ENCODE measurements around the gene OR10A6.

Gene OR10A6, protein sequence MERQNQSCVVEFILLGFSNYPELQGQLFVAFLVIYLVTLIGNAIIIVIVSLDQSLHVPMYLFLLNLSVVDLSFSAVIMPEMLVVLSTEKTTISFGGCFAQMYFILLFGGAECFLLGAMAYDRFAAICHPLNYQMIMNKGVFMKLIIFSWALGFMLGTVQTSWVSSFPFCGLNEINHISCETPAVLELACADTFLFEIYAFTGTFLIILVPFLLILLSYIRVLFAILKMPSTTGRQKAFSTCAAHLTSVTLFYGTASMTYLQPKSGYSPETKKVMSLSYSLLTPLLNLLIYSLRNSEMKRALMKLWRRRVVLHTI

DNA sequence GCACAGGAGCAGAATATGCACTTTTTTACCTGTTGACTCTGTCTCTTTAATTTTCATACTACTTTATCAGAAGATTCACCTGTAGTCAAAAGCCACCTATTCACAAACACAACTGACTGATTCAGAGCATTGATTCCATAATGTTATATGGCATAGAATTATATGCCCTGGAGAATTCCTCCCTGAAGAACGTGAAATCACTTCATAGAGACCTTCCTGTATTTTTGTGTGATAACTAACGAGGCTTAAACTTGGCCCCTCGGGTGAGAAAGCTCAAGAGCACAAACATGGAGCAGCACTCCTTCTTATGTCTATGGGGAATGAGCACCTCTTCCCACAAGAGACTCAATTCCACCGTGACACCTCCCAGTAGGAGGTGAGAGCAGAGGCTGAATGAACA lies at the start of gene OR10A6:
OR10A6 (minus strand) TSS at position 101 of the 400 bp plus-strand sequence. CDS start 2,606 bp downstream, outside the sequence.
- DNase-seq, result no peak

DNA sequence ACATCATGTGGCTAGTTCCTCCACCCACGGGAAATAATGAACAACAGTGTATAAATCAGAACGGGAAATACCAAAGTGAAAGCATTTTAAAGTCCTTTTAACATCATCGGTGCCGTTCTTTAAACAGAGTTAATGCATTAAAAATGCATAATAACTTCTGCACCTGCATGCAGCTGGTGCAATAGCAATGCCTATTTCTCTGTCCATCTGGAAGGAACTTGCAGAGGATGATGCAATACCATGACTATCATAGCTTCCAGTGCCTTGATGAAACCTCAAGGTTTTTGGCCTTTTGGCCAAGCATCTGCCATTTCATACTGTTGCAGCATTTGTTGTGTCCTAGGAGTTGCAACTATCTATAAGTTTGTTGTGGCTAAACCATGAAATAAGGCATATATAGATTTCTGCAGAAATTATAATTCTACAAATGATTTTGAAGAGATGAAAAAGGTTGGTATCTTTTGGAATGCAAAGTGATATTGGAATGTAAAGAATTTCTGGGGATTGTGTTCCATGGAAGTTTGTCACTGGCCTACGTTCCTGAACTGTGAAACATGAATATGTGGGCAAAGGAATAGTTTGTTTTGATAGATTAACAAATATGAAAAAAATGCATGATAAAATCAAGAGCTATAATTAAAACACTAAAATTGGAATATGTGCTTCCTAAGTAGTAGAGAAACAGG lies 46.3 kb upstream of the OR10A6 start:
- no peak for DNase-seq

DNA sequence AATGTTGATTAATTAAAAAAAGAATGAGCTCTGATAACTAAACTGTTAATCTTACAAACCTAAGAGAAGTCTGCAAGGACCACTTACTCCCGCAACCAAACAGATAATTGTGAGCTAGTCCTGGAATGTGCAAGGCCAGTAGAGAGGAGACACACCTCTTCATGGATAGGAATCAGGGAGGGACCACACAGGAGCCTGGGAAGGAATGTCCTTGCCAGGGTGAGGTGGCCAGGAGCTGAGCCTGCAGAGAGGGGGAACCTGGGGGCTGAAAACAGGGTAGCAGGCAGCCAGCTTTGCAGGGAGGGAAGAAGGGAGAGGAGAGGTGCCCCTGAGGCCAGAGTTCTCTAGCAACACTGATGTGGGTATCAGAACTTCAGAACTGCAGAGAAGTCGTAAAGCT lies 43.6 kb upstream of the OR10A6 start:
- no peak for DNase-seq

DNA sequence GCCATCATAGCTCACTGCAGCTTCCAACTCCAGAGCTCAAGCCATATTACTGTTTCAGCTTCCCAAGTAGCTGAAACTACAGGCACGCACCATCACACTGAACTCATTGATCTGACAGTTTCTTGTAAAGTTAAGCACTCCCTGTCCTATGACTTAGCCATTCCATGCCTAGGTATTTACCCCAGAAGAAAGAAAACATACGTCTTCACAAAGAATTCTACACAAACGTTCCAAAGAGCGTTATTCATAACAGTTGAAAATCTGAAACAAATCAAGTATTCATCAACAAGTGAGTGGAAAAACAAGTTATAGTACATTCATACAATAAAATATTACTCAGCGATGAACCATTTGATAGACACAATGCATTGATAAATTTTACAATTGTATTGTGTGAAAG lies 41.9 kb upstream of the OR10A6 start:
- DNase-seq, result no peak

DNA sequence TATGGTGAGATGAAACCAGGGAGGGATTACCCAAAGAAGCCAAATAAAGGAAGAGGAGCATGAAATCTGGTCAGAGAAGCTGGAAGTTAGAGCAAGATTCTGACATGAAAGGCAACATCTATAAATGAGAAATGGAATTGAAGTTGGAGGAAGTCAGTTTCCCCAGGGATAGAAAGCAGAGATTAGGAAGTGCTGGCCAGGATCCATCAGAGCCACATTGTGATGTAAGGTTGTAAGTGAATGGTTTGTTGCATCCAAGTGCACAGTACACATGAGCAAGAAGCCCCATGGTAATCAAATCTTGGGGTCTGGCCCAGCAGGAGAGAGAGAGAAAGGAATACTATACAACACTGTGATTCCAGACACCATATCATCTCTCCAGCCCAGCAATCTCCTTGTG lies 40.8 kb upstream of the OR10A6 start:
- DNase-seq, result no peak

DNA sequence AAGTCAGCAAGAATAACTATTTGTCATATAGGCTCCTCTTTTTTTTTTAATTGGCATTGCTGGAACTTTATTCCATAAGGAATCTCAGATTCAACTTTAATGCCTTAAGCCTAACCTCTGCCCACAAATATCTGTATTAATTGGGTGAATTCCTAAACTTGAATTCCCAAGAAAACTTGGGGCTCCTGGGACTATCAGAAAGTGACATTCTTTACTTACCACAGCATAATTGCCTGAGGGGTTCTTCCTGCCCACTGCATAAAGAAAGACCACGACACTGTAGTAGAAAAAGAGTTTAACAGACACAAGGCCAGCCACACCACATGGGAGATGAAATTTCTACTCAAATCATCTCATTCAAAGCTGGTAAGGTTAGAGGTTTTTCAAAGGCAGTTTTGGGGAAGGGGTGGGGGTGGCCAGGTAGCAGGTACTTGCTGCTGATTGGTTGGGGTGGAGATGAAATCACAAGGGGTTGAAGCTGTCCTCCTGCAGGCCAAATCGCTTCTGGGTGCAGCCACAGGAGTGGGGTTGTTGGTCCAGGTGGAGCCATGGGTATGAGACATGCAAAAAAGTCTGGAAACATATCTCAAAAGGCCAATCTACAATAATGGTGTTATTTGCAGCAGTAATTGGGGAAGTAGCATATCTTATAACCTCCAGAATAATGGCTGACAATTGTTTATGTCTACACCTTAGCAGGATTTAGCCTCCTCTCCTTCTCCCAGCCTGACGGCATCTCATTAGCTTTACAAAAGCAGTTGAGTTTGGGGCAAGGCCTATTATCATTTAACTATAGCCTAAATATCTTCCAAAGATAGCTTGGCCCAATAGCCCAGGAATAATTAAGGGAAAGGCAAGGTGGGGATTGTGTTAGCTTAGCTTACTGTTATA lies 38.9 kb upstream of the OR10A6 start:
- DNase-seq, result no peak

DNA sequence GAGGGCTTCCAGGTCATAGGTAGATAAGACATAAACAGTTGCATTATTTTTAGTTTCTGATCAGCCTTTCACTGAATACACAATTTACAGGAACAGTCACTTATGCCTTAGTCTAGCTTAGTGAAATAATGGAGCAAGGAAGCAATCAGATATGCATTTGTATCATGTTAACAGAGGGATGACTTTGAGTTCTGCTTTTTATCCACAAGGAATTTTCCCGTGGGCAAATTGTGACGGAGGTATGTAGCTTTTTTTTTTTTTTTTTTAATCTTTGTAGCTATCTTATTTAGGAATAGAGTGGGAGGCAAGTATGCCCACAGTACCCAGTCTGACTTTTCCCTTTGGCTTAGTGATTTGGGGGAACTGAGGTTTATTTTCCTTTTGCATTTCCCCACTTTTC lies 37.6 kb upstream of the OR10A6 start:
- no peak for DNase-seq

DNA sequence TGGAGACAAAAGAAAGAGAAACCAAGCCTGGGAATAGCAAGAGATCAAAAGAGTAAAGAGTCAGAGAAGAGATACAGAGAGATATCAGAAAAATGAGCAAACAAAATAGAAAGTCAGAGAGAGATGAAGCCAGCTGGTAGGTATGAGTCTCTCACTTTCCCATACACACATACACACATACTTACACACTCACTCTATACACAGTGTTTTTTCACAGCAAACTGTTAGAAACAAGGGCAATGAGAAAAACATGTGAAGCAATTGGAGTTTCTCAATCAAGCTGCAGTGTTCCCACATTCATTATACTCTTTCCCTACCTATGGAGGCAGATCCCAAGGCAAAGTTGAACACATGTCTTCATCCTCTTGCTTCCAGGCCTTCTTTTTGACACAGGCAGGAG lies 36.8 kb upstream of the OR10A6 start:
- DNase-seq, result no peak

DNA sequence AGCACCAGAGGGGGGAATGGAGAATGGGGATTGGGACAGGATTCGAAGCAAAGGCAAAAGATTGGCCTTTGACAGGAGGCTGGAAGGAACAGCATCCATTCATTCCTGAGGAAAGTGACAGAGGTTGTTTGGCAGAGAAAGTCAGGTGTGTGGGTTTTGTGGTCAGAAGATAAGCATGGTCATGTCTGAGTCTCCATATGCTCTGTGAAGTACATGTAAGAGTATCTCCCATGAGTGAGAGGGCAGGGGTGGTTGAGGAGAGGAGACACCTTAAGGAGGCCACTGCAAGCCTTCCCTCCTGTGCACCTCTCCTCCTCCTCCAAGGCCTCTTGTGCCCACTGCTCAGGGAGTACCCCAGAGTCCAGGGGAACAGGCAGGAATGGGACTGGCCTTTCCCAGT lies 36.0 kb upstream of the OR10A6 start:
- DNase-seq, result no peak

DNA sequence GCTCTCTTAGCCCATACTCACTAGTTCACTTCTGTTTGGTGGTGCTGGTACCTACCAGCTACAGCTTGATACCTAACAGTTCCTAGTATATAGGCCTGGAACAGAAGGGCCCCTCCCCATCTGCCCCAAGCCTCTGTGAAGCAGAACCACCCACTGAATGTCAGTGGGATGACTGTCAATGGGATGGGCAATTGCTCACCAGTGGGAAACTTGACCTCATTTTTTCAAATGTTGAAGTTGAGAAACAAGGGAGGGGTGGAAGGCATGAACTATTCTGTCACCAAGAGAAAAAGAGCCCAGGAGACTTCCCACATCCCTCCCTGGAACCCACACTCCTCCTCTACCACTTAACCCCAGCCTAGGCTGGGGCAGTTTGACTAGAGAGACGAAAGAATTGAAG lies 34.3 kb upstream of the OR10A6 start, which contains the start of gene NLRP10:
NLRP10 (minus strand) TSS at position 62 of the 400 bp plus-strand sequence. CDS start 1,952 bp downstream, outside the sequence.
- DNase-seq, result no peak

DNA sequence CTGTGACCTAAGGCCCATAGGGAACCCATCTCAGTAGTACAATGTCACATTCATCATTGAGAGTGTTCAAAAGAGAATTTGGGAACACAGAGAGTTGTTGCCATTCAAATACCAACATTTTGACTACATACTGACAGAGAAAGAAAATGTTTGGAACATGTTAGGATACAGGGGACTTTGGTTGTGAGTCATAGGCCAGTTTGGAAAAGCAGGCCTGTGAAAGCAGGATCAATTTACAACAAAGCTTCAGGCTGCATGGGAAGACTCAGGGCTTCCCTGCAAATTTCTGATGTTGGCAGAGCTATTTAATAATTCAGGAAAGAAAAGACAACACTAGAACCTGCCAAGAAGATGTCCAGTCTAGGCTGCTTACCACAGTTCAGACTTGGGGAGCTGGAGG lies 33.8 kb upstream of the OR10A6 start:
- DNase-seq, result no peak

DNA sequence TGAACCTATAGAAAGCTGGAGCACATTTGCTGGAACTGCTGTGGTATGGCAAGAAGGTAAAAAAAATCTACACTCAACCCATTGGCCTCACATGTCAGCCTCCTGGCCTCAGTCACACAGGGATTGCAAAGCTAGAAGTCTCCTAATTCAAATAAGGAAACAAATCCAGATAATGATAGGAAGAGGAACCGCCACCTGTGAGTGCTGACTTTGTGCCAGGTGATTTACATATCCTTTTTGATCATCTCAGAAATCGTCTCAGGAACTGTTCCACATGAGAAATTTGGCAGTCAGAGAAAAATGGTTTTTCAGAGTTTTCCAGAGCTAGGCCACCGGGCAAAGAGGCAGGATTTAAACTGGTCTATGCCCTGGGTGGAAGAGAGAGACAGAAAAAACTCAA lies 33.2 kb upstream of the OR10A6 start:
- DNase-seq, result no peak

DNA sequence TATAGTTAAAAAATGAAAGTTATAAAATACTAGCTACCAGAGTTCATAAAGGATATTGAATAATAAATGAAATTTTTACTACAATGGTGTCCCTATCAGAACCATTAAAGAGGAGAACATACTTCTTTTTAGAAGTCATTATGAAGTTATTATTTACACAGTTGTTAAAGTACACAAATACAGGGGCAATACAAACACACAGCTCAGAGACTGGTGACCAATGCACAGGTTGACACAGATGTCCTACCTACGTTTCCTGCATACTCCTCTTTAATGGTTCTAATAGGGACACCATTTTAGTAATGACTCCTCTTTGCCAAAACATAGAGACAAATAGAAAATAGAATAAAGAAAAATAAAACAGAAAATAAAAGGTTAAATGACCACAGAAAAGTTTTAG lies 24.1 kb upstream of the OR10A6 start:
- DNase-seq, result no peak

DNA sequence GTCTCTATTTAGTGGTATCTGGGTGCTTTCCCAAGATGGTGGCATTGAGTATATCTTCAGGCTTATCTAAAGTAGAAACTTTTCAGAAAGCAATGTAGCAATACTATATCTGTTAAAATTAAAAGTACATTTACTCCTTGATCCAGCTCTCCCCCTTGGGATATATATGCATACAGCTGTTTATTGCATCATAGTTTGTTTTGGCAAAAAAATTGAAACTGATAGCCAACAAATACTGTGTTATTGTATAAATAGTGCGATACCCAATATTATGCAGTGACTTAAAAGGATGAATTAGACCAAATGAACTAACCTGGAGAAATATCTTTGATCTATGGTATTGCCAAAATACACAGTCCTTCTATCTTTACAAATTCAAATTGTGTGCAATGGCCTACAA lies 18.9 kb upstream of the OR10A6 start:
- DNase-seq, result no peak

DNA sequence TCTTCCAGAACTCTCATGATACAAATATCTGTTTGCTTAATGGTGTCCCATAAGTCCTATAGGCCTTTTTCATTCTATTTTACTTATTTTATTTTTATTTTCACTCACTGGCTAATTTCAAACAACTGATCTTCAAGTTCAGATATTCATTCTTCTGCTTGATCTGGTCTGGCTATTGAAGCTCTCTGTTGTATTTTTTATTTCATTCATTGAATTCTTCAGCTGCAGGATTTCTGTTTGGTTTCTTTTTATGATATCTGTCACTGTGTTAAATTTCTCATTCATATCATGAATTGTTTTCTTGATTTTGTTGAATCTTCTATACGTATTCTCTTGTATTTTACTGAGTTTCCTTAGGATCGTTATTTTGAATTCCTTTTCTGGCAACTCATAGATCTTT lies 13.1 kb upstream of the OR10A6 start:
- DNase-seq, result no peak

DNA sequence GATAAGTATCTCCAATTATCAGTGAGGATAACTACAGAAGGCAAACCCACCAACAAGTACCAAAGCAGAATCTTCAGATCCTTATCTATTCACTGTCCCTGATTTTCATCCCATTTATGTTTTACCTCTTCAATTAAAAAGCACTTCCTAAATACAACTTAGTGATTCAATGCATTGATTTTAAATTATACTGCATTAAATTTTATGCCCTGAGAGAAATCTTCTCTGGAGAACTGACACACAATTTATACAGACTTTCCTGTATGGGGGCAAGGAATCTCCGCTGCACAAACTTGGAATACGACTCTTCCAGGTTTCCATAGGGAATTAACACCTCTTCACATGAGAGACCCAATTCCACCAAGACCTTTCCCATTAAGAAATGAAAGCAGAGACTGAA lies 10.5 kb upstream of the OR10A6 start, which contains the start of gene OR10A3:
OR10A3 (minus strand) TSS at position 101 of the 400 bp plus-strand sequence. CDS start 2,188 bp downstream, outside the sequence.
- DNase-seq, result no peak

DNA sequence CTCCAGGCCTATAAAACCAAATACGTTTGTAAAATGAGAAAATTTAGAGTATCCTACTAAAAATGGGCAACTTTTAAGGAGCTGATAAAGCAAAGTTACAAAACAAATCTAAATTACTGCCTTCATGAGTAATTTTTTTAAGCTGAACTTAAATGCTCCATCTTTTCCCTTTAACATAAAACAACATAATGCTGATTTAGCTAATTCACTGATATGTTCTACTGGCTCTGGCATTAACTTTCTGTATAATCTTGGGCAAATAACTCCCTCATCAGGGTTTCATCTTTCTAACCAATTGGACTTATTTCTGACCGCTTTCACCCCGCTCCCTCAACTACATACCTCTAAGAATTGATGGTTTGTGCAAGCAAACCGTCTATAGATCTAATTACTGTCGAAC lies 10.1 kb upstream of the OR10A6 start:
- no peak for DNase-seq

DNA sequence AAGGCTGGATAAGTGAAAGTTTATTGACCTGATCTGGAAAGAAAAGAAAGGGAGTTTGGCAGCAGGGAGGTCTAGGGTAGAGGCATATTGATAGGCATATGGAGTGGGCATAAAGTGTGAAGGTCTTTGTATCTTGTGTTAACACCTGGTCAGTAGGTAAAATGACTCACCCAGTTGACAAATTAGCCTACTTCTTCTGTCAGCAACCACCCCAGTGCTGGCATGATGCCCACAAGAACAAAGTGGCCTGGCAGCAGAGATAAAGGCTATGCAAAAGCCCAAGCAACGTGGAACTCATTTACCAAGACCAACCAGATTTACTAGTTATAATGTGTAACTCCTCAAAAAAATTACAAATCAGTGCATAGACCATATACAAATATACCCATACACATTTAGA lies 5.5 kb upstream of the OR10A6 start:
- DNase-seq, result no peak

DNA sequence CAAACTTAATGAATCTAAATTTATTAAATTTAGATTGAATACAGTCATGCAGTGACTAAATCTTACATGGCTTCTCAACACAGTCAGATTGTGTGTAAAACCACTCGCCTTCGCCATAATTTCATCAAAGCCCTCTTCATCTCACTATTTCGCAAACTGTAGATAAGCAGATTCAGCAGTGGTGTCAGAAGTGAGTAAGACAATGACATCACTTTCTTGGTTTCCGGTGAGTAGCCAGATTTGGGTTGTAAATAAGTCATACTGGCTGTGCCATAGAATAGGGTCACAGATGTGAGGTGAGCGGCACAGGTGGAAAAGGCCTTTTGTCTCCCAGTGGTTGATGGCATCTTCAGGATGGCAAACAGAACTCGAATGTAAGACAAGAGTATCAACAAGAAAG lies 3.4 kb downstream of the OR10A6 start:
- DNase-seq, result no peak

DNA sequence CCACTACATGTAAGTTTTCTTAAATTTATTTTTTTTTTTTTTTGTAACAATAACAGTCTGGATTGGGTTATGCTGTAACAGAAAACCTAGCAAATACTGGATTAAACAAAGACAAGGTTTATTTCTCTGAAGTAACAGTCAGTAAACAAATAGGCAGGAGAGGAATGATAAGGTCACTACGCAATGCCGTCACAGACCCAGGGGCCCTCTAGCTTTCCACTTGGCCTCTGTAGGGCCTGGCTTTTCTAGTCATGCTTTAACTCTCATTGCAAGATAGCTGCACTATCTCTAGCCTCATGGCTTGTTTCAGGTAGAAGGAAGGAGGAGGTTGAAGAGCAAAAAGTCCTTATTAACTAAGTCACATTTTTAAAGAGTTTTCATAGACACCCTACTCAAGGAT lies 6.5 kb downstream of the OR10A6 start:
- no peak for DNase-seq

DNA sequence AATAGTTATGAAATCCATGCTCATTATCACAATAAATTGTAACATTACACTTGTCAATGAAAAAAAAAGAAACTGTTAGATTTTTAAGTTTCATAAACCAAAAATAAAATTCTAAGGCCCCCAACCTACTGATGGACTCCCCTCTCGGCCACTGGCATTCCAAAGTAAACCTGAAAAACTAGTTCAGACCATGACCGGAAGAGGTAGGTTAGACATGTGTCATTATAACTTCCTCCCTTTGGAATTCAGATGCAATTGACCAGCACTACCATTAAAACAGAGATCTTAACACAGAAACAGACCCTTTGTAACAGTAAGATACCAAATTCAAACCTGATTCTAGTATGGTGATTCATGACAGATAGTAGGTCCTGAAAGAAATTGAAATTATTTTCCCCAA lies 12.9 kb downstream of the OR10A6 start:
- no peak for DNase-seq

DNA sequence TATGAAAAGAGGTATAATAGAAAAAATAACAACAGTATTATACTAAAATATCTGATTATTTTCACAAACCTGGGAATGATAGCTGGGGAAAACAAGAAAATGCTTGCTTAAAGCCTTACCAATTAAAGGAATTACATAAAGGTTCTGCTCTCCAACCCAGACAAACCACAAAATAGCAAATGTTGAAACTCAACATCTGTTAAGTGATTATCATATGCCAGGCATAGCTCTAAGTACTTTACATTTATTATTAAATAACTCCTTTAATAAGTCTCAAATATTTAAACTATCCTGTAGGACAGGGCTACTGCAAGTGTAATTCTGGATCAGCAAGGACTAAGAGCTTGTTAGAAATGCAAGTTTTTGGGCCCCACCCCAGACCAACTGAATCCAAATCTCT lies 20.1 kb downstream of the OR10A6 start:
- no peak for DNase-seq

DNA sequence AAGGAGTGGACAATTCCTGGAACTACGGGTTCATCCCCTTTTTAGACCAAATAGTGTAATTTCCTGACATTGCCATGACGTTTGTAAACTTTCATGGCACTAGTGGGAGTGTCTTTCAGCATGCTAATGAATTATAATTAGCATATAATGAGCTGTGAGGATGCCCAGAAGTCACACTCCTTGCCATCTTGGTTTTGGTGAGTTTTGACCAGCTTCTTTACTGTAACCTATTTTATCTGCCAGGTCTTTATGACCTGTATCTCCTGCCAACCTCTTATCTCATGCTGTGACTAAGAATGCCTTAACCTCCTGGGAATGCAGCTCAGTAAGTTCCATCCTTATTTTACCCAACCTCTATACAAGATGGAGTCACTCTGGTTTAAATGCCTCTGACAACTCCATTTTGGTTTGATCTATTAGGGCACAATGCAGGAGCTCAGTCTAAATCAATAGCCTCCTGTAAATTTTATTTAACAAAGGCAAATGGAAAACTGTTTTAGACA lies 20.7 kb downstream of the OR10A6 start:
- DNase-seq, result no peak

All from NCI-H446 treated with DMSO at 0.1 percent for 48 hours (cell line).